Mesothelial cell of epicardium (in vitro differentiated cells): ENCODE data around the gene ATRNL1. TPM values are rescaled to one million over a fixed set of nuclear protein-coding genes. Genes with fewer than 3 reads are reported as not detected.
A peak's percentile ranks its signal among the peaks of the same experiment; 100 is the strongest.
"Not testable (repeated sequence)": the region's sequence is repeated elsewhere in the genome, so short reads cannot be mapped to it uniquely, and the experiment has no call there.

Experiments
- DNase-seq, 2 experiments: peaks; one replicate each; pipeline ENCODE4 v3.0.0; 2021; ENCODE audit warnings: low spot score in 2 of 2; ENCODE audit not compliant: unreplicated experiment in 2 of 2
- H3K27ac Mint-ChIP-seq: 2 replicates; pipeline ENCODE4 v1.8.0; 2021; ENCODE audit warnings: mixed read lengths
- H3K27me3 Mint-ChIP-seq: 2 replicates; pipeline ENCODE4 v1.8.0; 2021; ENCODE audit warnings: low read depth, mixed read lengths
- H3K36me3 Mint-ChIP-seq: 2 replicates; pipeline ENCODE4 v1.8.0; 2021; ENCODE audit warnings: mixed read lengths
- H3K4me1 Mint-ChIP-seq: 2 replicates; pipeline ENCODE4 v1.8.0; 2021; ENCODE audit warnings: mixed read lengths
- H3K4me3 Mint-ChIP-seq: 2 replicates; pipeline ENCODE4 v1.8.0; 2021; ENCODE audit warnings: mild to moderate bottlenecking, moderate library complexity, mixed read lengths
- H3K9me3 Mint-ChIP-seq: 2 replicates; pipeline ENCODE4 v1.8.0; 2021; ENCODE audit warnings: mixed read lengths
- total RNA-seq: library from RNA; stranded (reverse); gene quantifications from 3 replicates; pipeline ENCODE4 v1.2.1, GENCODE V29; 2021
- TF ChIP-seq, protein P1 (sequence below): fragments of 200-600 bp; sonication (generic); IDR thresholded peaks from one replicate; pipeline ENCODE4 v1.5.0; 2021; ENCODE audit warnings: antibody characterized with exemption; ENCODE audit not compliant: unreplicated experiment

The ATRNL1 gene
- total RNA-seq, 1 donor from 2014 or later, result 39.6 TPM

DNA sequence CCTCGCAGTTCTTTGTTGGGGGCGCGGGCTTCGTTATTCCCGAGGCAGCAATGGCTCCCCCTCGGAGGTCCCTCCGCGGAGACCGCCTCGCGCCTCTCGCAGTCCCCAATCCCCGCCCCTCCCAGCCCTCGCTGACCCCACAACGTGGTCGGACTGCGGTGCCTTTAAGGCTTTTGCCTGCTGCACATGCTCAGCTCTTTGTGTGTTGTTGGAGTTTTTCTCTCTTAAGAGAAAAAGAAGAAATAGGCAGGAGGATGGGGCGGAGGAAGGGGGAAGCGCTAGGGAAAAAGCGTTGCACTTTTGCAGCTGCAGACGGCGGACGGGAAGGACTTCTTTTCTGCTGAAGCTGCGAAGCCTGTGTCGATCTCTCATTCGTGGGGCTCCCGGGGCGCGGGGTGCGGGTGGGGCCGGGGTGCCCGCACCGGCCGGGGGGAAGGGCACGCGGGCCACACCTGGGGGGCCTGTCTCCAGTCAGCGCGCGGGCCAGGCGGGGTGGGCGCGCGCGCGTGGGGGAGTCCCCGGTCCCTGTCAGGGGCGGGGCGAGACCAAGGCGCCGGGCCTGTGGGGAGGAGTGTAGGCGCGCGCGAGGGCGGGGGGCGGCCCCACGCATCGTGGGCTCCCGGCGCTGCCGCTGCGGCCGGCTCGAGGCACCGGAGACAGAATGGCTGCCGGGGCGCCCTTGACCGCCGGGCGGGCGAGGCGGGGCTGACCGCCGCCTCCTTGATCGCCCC is 445 bp upstream of the ATRNL1 start:
- Mint-ChIP-seq H3K9me3 (no peaks in the 10 kb centered on the region), H3K27ac (peak overlapping the region; percentile 94), H3K27me3 (peaks cover 34% of the 10 kb centered on the region), H3K4me1 (peaks cover 27% of the 10 kb centered on the region), H3K4me3 (peak overlapping the region; percentile 83), H3K36me3 (no peaks in the 10 kb centered on the region)
- TF ChIP-seq, protein P1, sequence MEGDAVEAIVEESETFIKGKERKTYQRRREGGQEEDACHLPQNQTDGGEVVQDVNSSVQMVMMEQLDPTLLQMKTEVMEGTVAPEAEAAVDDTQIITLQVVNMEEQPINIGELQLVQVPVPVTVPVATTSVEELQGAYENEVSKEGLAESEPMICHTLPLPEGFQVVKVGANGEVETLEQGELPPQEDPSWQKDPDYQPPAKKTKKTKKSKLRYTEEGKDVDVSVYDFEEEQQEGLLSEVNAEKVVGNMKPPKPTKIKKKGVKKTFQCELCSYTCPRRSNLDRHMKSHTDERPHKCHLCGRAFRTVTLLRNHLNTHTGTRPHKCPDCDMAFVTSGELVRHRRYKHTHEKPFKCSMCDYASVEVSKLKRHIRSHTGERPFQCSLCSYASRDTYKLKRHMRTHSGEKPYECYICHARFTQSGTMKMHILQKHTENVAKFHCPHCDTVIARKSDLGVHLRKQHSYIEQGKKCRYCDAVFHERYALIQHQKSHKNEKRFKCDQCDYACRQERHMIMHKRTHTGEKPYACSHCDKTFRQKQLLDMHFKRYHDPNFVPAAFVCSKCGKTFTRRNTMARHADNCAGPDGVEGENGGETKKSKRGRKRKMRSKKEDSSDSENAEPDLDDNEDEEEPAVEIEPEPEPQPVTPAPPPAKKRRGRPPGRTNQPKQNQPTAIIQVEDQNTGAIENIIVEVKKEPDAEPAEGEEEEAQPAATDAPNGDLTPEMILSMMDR, result no peak
- DNase-seq, result peak; percentile 50 to 70

DNA sequence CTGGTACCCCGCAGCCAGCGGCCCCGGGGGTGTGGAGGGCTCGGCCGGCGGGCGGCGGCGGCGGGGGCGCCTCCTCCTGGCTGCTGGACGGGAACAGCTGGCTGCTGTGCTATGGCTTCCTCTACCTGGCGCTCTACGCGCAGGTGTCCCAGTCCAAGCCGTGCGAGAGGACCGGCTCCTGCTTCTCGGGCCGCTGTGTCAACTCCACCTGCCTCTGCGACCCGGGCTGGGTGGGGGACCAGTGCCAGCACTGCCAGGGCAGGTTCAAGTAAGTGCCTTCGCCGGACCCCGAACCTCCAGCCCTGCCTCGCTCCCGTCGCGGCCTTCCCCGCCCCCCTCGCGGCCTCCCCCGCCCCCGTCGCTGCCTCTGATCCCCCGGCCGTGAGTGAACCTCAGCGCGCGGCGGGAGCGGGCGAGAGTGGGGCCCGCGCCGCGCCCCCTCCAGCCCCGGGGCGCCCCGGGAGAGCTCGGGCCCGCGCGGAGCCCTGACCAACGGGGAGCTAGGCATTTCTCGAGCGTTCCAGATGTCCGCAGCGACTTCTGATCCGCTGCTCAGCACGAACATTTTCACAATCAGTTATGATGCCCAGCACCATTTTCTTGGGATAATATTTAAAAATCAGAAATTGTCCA is 727 bp downstream of the ATRNL1 start:
- H3K4me1 Mint-ChIP-seq, result peaks cover 27% of the 10 kb centered on the region
- peak in 1 of 2 experiments; percentile 21 for DNase-seq
- H3K4me3 Mint-ChIP-seq, result peak overlapping the region; percentile 77
- H3K9me3 Mint-ChIP-seq, result no peaks in the 10 kb centered on the region
- TF ChIP-seq, protein P1, result no peak
- H3K27ac Mint-ChIP-seq, result no peak overlapping the region
- H3K36me3 Mint-ChIP-seq, result no peaks in the 10 kb centered on the region
- peaks cover 34% of the 10 kb centered on the region for H3K27me3 Mint-ChIP-seq

GRCh38 chr10:115094416-115095140 is 1.4 kb downstream of the ATRNL1 start:
- Mint-ChIP-seq H3K4me3 (peak overlapping the region; percentile 73), H3K27ac (no peak overlapping the region), H3K27me3 (peaks cover 32% of the 10 kb centered on the region), H3K4me1 (peaks cover 27% of the 10 kb centered on the region), H3K9me3 (no peaks in the 10 kb centered on the region), H3K36me3 (no peaks in the 10 kb centered on the region)
- DNase-seq, result no peak
- TF ChIP-seq, protein P1, result no peak

GRCh38 chr10:115095758-115096157 is 2.6 kb downstream of the ATRNL1 start:
- Mint-ChIP-seq H3K27ac (no peak overlapping the region), H3K4me1 (peaks cover 27% of the 10 kb centered on the region), H3K27me3 (peaks cover 28% of the 10 kb centered on the region), H3K36me3 (no peaks in the 10 kb centered on the region), H3K9me3 (peaks cover 5% of the 10 kb centered on the region), H3K4me3 (peak overlapping the region; percentile 8)
- DNase-seq, result no peak
- TF ChIP-seq, protein P1, result no peak

DNA sequence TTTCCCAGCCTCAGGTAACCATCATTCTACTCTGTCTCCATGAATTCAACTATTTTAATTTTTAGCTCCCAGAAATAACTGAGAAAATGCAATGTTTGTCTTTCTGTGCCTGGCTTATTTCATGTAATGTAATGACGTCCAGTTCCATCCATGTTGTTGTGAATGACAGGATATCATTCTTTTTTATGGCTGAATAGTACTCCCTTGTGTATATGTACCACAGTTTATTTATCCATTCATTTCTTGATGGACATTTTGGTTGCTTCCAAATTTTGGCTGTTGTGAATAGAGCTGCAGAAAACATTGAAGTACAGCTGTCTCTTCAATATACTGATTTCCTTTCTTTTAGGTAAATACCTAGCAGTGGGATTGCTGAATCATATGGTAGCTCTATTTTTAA is 10.5 kb downstream of the ATRNL1 start:
- no peaks in the 10 kb centered on the region for H3K4me1 Mint-ChIP-seq
- H3K36me3 Mint-ChIP-seq, result peaks cover 37% of the 10 kb centered on the region
- TF ChIP-seq, protein P1, result no peak
- H3K4me3 Mint-ChIP-seq, result no peak overlapping the region
- DNase-seq, result no peak
- peaks cover 46% of the 10 kb centered on the region for H3K9me3 Mint-ChIP-seq
- H3K27me3 Mint-ChIP-seq, result no peaks in the 10 kb centered on the region
- H3K27ac Mint-ChIP-seq, result no peak overlapping the region

DNA sequence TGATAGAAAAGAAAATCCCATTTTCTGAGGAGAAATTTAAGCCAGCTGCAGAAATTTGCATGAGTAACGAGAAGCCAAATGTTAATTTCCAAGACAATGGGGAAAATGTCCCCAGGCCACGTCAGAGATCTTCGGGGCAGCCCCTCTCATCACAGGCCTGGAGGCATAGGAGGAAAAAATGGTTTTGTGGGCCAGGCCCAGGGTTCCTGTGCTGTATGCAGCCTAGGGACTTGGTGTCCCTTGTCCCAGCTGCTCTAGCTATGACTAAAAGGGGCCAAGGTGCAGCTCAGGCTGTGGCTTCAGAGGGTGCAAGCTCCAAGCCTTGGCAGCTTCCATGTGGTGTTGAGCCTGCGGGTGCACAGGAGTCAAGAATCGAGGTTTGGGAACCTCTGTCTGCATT is 12.2 kb downstream of the ATRNL1 start:
- H3K27ac Mint-ChIP-seq, H3K4me1 Mint-ChIP-seq, H3K4me3 Mint-ChIP-seq, H3K27me3 Mint-ChIP-seq, DNase-seq: not testable (repeated sequence)
- peaks cover 37% of the 10 kb centered on the region for H3K36me3 Mint-ChIP-seq
- H3K9me3 Mint-ChIP-seq, result peaks cover 44% of the 10 kb centered on the region
